Dedifferentiated amniotic fluid mesenchymal stem cell (primary cell): Measurements from ENCODE around the gene CEP135.
"Not testable (repeated sequence)": the region's sequence is repeated elsewhere in the genome, so short reads cannot be mapped to it uniquely, and the experiment has no call there.

Experiments
- DNase-seq: peaks from one replicate; pipeline ENCODE4 v3.0.0-alpha.2; 2016; ENCODE audit errors: extremely low spot score

Gene CEP135, protein sequence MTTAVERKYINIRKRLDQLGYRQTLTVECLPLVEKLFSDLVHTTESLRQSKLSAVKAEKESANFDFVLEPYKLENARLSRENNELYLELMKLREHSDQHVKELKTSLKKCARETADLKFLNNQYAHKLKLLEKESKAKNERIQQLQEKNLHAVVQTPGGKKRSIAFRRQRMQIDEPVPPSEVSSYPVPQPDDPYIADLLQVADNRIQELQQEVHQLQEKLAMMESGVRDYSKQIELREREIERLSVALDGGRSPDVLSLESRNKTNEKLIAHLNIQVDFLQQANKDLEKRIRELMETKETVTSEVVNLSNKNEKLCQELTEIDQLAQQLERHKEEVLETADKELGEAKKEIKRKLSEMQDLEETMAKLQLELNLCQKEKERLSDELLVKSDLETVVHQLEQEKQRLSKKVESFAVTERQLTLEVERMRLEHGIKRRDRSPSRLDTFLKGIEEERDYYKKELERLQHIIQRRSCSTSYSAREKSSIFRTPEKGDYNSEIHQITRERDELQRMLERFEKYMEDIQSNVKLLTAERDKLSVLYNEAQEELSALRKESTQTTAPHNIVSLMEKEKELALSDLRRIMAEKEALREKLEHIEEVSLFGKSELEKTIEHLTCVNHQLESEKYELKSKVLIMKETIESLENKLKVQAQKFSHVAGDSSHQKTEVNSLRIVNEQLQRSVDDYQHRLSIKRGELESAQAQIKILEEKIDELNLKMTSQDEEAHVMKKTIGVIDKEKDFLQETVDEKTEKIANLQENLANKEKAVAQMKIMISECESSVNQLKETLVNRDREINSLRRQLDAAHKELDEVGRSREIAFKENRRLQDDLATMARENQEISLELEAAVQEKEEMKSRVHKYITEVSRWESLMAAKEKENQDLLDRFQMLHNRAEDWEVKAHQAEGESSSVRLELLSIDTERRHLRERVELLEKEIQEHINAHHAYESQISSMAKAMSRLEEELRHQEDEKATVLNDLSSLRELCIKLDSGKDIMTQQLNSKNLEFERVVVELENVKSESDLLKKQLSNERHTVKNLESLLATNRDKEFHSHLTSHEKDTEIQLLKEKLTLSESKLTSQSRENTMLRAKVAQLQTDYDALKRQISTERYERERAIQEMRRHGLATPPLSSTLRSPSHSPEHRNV

GRCh38 chr4:55948726-55949481, at the start of gene CEP135:
CEP135 (plus strand) TSS chr4:55948945; CDS start chr4:55952131, 3,186 bp downstream.
- peak; percentile 94 for DNase-seq

- DNase-seq = no peak
Measured at GRCh38 chr4:55902677-55903076, 46.1 kb upstream of the CEP135 start.

DNA sequence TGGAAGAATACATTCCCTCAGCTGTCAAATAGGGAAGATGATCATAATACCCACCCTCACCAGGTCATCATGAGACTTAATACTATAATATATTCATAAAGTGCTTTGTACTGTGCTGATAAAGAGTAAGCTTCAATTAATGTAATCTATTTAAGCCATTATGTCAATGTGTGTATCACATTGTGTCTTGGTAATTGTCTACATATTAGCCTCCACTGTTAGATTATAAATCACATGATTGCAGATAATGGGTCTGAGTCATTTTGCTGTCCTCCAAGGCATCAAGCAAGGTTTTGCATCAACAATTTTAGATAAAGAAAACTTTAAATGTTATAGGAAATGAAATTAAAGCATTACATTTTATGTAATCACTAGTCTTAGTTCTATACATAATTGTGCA, 45.2 kb upstream of the CEP135 start:
- DNase-seq = no peak

DNA sequence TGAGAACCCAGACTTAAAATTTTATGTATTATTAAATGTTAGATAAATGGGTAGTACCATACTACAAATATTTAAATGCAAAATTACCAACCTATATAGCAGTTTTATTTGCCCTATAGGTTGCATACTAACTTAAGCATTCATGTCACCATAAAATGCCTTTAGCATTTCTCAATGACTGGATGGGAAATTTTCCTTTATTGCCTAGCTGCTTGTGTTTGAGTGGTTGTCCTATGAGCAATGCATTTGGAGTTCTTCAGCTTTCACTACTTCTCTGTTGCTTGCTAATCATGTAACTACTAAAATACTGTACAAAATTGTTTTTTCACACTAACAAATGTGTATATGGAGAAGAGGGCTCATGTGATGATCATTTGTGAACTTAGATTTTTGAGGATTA, 44.2 kb upstream of the CEP135 start:
- DNase-seq = no peak

GRCh38 chr4:55906323-55906722, 42.4 kb upstream of the CEP135 start:
- DNase-seq = no peak

GRCh38 chr4:55906989-55907388, 41.8 kb upstream of the CEP135 start:
- DNase-seq = no peak

DNA sequence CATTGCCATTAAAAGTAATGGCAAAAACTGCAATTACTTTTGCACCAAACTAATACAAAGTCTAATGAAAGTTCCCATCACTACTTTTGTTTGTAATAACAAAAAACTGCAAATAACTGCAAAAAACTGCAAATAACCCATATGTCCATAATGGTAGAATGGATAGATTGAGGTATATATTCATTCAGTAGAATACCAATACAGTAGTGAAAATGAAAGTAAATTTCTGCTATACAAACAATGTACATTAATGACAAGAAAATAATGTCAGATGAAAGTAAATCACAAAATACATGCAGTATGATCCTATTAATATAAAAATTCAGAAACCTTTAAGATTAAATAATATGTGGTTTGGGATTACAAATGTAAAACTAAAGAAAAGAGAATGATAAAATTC, 41.3 kb upstream of the CEP135 start:
- DNase-seq = no peak

DNA sequence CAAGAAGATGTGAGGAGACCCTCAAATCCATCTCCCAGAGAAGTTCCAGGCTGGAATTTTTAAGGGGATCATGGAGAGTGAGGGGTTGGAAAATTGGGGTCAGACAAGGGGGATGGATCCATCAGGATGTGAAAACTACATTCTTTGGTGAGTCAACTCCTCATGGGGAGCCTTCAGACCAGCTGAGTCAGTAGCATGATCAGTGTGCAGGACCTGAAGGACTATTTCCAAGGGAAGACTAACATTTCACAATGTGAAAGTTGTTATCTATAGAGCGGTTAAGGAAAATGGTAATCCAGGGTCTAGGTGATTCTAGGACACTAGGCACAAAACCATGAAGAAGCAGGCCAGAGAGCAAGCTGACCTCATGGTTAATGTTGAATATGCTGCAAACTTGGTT, 38.6 kb upstream of the CEP135 start:
- no peak for DNase-seq

GRCh38 chr4:55912249-55912648, 36.5 kb upstream of the CEP135 start:
- DNase-seq = no peak

GRCh38 chr4:55920571-55920970, 28.2 kb upstream of the CEP135 start:
- no peak for DNase-seq

DNA sequence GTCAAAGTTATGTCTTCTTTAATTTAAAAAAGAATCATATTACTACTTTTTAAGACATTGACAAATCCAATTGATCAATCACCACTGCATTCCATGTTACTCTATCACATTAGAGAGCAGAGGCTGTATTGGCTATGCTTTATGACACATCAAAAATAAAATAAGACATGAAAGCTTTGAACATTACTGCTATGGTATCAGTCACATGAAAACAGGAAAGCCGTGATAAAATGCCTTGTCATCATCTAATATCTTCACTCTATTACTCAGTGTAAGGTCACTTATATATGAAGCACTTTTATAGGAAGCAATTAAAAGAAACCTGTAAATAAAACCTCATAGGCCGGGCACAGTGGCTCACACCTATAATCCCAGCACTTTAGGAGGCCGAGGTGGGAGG, 27.7 kb upstream of the CEP135 start:
- DNase-seq = no peak

DNA sequence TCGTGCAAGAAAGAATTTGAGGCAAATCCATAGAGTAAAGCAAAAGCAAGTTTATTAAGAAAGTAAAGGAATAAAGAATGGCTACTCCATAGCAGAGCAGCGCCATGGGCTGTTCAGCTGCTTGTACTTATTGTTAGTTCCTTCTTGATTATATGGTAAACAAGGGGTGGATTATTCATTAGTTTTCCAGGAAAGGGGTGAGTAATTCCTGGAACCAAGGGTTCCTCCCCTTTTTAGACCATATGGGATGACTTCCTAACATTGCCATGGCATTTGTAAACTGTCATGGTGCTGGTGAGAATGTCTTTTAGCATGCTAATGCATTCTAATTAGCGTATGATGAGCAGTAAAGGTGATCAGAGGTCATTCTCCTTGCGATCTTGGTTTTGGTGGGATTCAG, 23.5 kb upstream of the CEP135 start:
- DNase-seq = no peak

GRCh38 chr4:55926610-55927009, 22.1 kb upstream of the CEP135 start:
- no peak for DNase-seq

DNA sequence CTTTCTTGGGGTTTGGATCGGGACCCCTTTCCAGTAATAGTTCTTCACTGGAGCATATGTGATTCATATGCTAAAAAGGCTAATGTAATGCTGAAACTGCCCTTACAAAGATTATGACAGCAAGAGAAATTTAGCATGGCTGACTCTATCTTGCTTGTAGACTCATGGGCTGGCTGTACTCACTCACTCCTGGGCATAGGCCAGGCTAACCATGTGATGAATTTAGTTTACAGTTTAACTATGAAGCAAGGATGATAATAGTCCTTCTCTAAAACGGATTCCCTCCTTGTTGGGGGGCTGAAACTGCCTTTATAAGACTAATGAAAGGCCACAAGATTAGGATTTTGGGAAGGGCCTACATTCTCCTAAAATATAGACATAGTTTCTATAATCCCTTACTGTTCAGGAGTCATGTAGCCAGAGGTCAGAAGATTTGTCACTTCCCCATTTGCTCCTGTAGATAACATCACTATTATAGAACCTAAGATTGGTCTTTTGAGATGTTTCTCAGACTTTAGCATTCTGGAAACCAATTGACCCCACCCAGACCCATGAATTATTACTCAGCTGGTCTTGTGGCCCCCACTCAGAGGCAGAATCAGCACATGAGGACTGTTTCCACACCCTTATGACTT, 20.8 kb upstream of the CEP135 start:
- no peak for DNase-seq

DNA sequence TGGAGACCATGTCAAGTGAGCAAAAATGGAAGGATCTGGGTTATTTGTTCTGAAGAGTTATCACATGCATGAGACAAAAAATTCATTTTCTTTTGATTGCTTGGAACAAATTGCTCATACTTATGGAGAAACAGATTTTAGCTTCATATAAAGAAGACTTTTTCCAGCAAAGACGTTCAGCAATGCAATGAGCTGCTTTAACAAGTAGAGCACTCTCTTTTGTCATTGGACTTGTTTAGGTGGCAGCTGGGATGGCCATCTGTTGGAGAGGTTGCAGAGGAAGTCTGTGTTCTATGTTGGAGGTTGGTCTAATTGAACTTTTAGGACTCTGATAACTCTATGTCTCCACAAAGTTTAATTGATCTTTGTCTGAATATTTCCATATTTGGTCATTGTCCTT, 19.9 kb upstream of the CEP135 start:
- DNase-seq = no peak

- no peak for DNase-seq
Measured at GRCh38 chr4:55931043-55931442, 17.7 kb upstream of the CEP135 start.

- peak; percentile 44 for DNase-seq
Measured at GRCh38 chr4:55931833-55932232, 16.9 kb upstream of the CEP135 start.

DNA sequence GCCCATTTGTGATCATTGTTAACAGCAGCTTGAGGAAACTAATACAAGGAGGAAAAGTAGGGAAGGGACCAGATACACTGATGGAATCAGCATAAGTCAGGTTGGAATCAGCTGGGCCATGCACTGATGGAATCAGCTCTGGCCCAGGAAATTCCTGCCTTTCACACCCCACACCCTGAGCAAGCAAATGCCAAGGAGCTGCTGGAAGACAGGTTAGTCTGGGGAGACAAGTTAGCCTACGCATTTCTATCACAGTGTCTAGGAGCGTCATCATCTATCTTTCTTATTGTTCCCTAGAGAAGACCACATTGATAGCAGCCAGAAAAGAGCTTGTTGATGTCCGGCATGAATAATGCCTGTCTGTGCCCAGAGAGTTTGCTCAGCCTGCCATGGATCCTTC, 16.2 kb upstream of the CEP135 start:
- DNase-seq = no peak

DNA sequence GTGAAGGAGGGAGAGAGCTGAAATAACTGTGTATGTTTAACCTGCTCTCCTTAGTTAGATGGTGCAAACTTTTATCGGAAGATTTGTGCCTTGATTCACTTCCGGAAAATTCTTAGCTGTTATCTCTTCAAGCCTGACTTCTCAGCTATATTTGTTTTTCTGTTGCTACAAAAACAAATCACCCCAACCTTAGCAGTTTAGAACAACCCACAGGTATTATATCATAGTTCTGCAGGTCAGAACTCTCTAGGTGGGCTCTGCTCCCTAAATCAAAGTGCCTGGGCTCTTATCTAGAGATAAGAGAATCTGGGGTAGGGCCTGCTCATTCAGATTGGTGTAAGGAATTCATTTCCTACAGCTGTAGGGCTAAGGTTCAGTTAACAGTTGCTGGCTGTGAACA, 15.1 kb upstream of the CEP135 start:
- no peak for DNase-seq

DNA sequence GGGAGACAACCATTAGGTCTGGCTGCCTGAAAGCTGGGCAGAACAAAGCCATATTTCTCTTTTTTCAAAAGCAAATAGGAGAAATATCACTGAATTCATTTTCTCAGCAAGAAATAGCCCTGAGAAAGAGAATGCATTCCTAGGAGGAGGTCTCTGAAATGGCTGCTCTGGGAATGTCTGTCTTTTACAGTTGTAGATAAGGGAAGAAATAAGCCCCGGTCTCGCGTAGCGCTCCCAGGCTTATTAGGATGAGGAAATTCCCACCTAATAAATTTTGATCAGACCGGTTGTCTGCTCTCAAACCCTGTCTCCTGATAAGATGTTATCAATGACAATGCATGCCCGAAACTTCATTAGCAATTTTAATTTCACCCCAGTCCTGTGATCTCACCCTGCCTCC, 12.8 kb upstream of the CEP135 start:
- not testable (repeated sequence) for DNase-seq

DNA sequence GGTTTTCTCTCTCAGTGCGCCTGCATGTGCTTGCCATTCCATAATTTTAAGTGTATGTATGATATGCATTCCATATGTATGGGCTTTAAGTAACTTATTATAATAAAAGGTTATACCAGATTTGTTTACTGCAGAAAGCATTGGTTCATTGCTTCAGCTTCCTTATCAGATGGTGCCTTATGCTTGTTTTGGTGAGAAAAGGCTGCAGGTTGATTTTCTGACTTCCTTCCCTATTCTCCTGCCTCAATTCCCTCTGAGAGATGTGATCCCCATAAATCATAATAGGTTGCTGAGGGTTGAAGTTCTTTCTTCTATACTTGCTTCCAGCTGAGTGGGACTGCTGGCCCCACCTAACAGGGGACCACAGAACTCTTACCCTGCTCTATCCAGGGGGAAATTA, 10.3 kb upstream of the CEP135 start:
- DNase-seq = no peak
